Measurements from ENCODE around the gene TSPAN18. TPM values are rescaled to one million over a fixed set of nuclear protein-coding genes. Genes with fewer than 3 reads are reported as not detected.

TSPAN18 gene
- total and polyA plus RNA-seq, 2 experiments from 2014 or later = 6.0 to 10.6 TPM

DNA sequence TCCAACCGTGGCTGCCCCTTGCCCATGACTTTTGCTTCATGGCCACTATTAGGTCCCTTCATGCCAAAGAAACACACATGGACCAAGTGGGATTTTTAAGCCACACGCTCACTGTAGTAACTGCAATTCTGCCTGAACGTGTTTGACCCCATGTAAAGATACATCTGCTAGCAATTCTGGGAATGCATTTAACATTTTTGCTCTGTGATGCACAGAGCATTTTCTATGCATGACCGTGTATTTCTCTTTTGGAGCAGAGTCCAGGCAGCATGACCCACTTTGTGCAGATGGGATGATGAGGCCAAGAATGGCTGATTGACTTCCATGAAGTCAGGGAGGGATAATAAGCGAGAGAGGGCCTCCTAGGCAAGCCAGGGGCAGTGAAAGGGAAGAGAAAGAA, 115.5 kb downstream of the TSPAN18 start:
- H4K20me1 ChIP-seq (replicated peaks; ENCODE audit: insufficient read depth) = no peaks in the 10 kb centered on the region
- no peak for DNase-seq (ENCODE audit: low spot score)
- no peaks in the 10 kb centered on the region for H3K9me2 ChIP-seq (ENCODE audit: insufficient read depth)
- no peaks in the 10 kb centered on the region for H3K79me2 ChIP-seq (replicated peaks; ENCODE audit: insufficient read depth)
- H3K4me1 ChIP-seq (ENCODE audit: insufficient read depth) = peaks cover 9% of the 10 kb centered on the region; the same call in 1 of the 2 replicates
- no peak overlapping the region for H3K27ac Mint-ChIP-seq
- peaks cover 48% of the 10 kb centered on the region for H3K4me1 Mint-ChIP-seq
- no peak overlapping the region for H3K27ac ChIP-seq (ENCODE audit: low read depth)
- no peak overlapping the region for H3K4me2 ChIP-seq
- peaks cover 30% of the 10 kb centered on the region for H3K9me3 Mint-ChIP-seq
- H3K36me3 ChIP-seq (ENCODE audit: insufficient read depth) = no peaks in the 10 kb centered on the region; the same call in 1 of the 2 replicates
- no peak overlapping the region for H2AFZ ChIP-seq
- H3F3A ChIP-seq (replicated peaks; ENCODE audit: low read depth) = no peaks in the 10 kb centered on the region
- no peak for ATAC-seq
- peaks cover 11% of the 10 kb centered on the region for H3K27me3 Mint-ChIP-seq (ENCODE audit: insufficient read depth, low read depth, poor library complexity)
- H3K4me3 ChIP-seq = no peak overlapping the region
- H3K4me3 Mint-ChIP-seq = no peak overlapping the region
- no peaks in the 10 kb centered on the region for H3K27me3 ChIP-seq (ENCODE audit: insufficient read depth)
- H3K36me3 Mint-ChIP-seq (ENCODE audit: low read depth) = peaks cover 35% of the 10 kb centered on the region
- TF ChIP-seq POLR2AphosphoS5 (IDR thresholded peaks at IDR 0.05; ENCODE audit: low read depth) (no peak), EZH2 (IDR thresholded peaks at IDR 0.05; ENCODE audit: low read depth, unreplicated experiment) (no peak), ZNF114 (CRISPR knock-in tag; IDR thresholded peaks at IDR 0.05) (no peak), ZNF331 (CRISPR knock-in tag; IDR thresholded peaks at IDR 0.05; ENCODE audit: low read depth) (no peak), CREB1 (CRISPR knock-in tag; IDR thresholded peaks at IDR 0.05; ENCODE audit: low read depth) (no peak), NANOG (IDR thresholded peaks at IDR 0.05; ENCODE audit: borderline replicate concordance) (no peak), EZH2phosphoT487 (IDR thresholded peaks at IDR 0.05; ENCODE audit: unreplicated experiment) (no peak), JUNB (IDR thresholded peaks at IDR 0.05; ENCODE audit: unreplicated experiment) (no peak), STAT1 (IDR thresholded peaks at IDR 0.05; ENCODE audit: unreplicated experiment) (no peak)
- TF ChIP-seq, protein P1, sequence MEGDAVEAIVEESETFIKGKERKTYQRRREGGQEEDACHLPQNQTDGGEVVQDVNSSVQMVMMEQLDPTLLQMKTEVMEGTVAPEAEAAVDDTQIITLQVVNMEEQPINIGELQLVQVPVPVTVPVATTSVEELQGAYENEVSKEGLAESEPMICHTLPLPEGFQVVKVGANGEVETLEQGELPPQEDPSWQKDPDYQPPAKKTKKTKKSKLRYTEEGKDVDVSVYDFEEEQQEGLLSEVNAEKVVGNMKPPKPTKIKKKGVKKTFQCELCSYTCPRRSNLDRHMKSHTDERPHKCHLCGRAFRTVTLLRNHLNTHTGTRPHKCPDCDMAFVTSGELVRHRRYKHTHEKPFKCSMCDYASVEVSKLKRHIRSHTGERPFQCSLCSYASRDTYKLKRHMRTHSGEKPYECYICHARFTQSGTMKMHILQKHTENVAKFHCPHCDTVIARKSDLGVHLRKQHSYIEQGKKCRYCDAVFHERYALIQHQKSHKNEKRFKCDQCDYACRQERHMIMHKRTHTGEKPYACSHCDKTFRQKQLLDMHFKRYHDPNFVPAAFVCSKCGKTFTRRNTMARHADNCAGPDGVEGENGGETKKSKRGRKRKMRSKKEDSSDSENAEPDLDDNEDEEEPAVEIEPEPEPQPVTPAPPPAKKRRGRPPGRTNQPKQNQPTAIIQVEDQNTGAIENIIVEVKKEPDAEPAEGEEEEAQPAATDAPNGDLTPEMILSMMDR (conservative IDR thresholded peaks at IDR 0.05; ENCODE audit: low read depth in 2 of 2) = no peak
- TF ChIP-seq, protein P2, sequence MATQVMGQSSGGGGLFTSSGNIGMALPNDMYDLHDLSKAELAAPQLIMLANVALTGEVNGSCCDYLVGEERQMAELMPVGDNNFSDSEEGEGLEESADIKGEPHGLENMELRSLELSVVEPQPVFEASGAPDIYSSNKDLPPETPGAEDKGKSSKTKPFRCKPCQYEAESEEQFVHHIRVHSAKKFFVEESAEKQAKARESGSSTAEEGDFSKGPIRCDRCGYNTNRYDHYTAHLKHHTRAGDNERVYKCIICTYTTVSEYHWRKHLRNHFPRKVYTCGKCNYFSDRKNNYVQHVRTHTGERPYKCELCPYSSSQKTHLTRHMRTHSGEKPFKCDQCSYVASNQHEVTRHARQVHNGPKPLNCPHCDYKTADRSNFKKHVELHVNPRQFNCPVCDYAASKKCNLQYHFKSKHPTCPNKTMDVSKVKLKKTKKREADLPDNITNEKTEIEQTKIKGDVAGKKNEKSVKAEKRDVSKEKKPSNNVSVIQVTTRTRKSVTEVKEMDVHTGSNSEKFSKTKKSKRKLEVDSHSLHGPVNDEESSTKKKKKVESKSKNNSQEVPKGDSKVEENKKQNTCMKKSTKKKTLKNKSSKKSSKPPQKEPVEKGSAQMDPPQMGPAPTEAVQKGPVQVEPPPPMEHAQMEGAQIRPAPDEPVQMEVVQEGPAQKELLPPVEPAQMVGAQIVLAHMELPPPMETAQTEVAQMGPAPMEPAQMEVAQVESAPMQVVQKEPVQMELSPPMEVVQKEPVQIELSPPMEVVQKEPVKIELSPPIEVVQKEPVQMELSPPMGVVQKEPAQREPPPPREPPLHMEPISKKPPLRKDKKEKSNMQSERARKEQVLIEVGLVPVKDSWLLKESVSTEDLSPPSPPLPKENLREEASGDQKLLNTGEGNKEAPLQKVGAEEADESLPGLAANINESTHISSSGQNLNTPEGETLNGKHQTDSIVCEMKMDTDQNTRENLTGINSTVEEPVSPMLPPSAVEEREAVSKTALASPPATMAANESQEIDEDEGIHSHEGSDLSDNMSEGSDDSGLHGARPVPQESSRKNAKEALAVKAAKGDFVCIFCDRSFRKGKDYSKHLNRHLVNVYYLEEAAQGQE (IDR thresholded peaks at IDR 0.05; ENCODE audit: unreplicated experiment) = no peak
- TF ChIP-seq, protein P3, sequence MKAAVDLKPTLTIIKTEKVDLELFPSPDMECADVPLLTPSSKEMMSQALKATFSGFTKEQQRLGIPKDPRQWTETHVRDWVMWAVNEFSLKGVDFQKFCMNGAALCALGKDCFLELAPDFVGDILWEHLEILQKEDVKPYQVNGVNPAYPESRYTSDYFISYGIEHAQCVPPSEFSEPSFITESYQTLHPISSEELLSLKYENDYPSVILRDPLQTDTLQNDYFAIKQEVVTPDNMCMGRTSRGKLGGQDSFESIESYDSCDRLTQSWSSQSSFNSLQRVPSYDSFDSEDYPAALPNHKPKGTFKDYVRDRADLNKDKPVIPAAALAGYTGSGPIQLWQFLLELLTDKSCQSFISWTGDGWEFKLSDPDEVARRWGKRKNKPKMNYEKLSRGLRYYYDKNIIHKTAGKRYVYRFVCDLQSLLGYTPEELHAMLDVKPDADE (IDR thresholded peaks at IDR 0.05) = no peak
- TF ChIP-seq, protein P4, sequence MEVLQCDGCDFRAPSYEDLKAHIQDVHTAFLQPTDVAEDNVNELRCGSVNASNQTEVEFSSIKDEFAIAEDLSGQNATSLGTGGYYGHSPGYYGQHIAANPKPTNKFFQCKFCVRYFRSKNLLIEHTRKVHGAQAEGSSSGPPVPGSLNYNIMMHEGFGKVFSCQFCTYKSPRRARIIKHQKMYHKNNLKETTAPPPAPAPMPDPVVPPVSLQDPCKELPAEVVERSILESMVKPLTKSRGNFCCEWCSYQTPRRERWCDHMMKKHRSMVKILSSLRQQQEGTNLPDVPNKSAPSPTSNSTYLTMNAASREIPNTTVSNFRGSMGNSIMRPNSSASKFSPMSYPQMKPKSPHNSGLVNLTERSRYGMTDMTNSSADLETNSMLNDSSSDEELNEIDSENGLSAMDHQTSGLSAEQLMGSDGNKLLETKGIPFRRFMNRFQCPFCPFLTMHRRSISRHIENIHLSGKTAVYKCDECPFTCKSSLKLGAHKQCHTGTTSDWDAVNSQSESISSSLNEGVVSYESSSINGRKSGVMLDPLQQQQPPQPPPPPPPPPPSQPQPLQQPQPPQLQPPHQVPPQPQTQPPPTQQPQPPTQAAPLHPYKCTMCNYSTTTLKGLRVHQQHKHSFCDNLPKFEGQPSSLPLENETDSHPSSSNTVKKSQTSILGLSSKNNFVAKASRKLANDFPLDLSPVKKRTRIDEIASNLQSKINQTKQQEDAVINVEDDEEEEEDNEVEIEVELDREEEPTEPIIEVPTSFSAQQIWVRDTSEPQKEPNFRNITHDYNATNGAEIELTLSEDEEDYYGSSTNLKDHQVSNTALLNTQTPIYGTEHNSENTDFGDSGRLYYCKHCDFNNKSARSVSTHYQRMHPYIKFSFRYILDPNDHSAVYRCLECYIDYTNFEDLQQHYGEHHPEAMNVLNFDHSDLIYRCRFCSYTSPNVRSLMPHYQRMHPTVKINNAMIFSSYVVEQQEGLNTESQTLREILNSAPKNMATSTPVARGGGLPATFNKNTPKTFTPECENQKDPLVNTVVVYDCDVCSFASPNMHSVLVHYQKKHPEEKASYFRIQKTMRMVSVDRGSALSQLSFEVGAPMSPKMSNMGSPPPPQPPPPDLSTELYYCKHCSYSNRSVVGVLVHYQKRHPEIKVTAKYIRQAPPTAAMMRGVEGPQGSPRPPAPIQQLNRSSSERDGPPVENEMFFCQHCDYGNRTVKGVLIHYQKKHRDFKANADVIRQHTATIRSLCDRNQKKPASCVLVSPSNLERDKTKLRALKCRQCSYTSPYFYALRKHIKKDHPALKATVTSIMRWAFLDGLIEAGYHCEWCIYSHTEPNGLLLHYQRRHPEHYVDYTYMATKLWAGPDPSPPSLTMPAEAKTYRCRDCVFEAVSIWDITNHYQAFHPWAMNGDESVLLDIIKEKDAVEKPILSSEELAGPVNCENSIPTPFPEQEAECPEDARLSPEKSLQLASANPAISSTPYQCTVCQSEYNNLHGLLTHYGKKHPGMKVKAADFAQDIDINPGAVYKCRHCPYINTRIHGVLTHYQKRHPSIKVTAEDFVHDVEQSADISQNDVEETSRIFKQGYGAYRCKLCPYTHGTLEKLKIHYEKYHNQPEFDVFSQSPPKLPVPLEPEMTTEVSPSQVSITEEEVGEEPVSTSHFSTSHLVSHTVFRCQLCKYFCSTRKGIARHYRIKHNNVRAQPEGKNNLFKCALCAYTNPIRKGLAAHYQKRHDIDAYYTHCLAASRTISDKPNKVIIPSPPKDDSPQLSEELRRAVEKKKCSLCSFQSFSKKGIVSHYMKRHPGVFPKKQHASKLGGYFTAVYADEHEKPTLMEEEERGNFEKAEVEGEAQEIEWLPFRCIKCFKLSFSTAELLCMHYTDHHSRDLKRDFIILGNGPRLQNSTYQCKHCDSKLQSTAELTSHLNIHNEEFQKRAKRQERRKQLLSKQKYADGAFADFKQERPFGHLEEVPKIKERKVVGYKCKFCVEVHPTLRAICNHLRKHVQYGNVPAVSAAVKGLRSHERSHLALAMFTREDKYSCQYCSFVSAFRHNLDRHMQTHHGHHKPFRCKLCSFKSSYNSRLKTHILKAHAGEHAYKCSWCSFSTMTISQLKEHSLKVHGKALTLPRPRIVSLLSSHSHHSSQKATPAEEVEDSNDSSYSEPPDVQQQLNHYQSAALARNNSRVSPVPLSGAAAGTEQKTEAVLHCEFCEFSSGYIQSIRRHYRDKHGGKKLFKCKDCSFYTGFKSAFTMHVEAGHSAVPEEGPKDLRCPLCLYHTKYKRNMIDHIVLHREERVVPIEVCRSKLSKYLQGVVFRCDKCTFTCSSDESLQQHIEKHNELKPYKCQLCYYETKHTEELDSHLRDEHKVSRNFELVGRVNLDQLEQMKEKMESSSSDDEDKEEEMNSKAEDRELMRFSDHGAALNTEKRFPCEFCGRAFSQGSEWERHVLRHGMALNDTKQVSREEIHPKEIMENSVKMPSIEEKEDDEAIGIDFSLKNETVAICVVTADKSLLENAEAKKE (CRISPR knock-in tag; IDR thresholded peaks at IDR 0.05) = no peak

Data from GM23338 (cell line).